Activated CD4-positive, CD25-positive, alpha-beta regulatory T cell treated with anti-CD3 and anti-CD28 coated beads, Interleukin-2, amount 50 U/mL, for 24 hours (primary cell): ENCODE measurements around the gene ARHGAP35.

ENCODE experiments used
- ATAC-seq, 2 donors: fragments of 150-1000 bp; cut with Tn5 transposase; one replicate each; pipeline ENCODE4 v1.10.0; 2021; ENCODE audit warnings: mild to moderate bottlenecking in 1 of 2, moderate library complexity in 1 of 2

The ARHGAP35 gene

GRCh38 chr19:46906221-46906620 lies 45.4 kb downstream of the ARHGAP35 start:
- no peak for ATAC-seq

- ATAC-seq, result no peak
Measured at GRCh38 chr19:46907880-46908279, 47.1 kb downstream of the ARHGAP35 start.

- no peak for ATAC-seq
Measured at GRCh38 chr19:46909356-46909755, 48.6 kb downstream of the ARHGAP35 start.
